ENCODE results near the gene ABCD1. TPM values are rescaled to one million over a fixed set of nuclear protein-coding genes. Genes with fewer than 3 reads are reported as not detected.
A peak's percentile ranks its signal among the peaks of the same experiment; 100 is the strongest.

ABCD1 gene
- total and polyA plus RNA-seq, 9 donors = 7.2 to 11.4 (median 9.2) TPM

DNA sequence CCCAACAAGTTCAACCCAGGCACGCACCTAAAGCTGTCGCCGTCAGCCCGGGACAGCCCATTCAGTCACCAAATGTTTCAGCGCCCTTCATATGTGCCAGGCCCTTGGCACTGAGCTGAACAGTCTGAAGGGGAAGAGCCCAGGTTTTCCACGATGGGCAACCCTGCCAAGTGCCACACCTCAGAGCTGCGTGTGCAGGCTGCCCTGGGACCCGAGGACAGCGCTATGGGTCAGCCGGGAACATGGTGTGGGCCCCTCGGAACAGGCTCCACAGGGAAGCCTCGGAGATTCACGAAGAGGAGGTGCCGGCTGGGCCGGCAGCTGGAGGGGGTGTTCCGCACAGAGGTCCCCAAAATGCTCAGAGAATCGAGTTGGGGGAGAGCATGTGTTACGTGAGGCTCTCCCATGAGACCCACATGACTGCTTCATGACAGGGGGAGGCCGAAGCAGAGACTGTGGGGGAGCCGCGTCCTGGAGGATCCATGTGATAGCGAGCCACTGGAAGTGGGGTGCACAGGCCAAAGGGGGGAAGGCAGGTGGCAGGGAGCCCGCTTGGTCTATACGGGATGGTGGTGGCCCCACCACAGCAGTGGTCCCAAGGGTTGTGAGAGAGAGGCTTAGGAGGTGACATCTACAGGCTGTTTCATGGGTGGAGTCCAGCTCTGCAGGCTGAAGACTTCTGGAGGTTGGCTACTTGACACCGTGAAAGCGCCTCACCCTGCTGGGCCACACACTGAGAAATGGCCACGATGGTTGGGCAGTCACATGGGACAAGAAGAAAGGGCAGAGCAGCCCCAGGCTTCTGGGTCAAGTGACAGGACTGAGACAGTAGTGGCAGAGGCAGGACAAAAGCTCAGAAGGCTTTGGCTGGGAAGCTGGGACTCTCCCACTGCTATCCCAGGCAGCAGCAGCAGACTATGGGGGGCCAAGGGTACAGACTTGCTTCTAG, 14.7 kb upstream of the ABCD1 start:
- Histone ChIP-seq H3K27ac (ENCODE audit: low read length) (no peak overlapping the region), H3K4me1 (ENCODE audit: control insufficient read depth, insufficient read depth, low read length) (peaks cover 5% of the 10 kb centered on the region), H3K4me3 (ENCODE audit: low read length) (no peak overlapping the region), H3K27me3 (ENCODE audit: control insufficient read depth, insufficient read depth, low read length) (peaks cover 1% of the 10 kb centered on the region), H3K36me3 (ENCODE audit: control insufficient read depth, insufficient read depth, low read length) (peaks cover 27% of the 10 kb centered on the region), H3K9me3 (replicated peaks; ENCODE audit: control insufficient read depth, low read depth, low read length) (no peaks in the 10 kb centered on the region)
- DNase-seq = no peak
- 86% methylated on average over 26 of the region's 27 CpGs for WGBS (ENCODE audit: insufficient coverage)

DNA sequence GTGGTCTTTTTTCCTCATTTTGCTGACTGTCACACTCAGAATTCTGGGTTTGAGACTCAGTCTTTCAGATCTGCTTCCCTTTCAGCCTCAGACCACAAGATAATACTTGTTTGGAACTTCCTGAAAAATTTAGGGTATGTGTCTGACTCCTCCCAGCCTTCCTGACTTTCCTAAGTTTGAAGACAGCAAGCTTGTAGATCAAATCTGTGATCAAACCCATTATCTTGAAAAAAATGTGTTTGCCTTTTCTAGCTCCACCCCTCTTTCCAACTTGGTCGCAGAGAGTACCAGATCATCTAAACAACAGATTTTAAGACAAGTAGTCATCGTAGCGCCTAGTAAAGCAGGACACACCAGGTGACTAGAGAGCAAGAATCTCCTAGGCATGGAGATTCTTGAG, 10.4 kb upstream of the ABCD1 start:
- no peak overlapping the region for H3K4me3 ChIP-seq (ENCODE audit: low read length)
- DNase-seq = peak; percentile 30
- no peaks in the 10 kb centered on the region for H3K9me3 ChIP-seq (replicated peaks; ENCODE audit: control insufficient read depth, low read depth, low read length)
- no CpG with 5 or more reads among the region's 3 CpGs for WGBS (ENCODE audit: insufficient coverage)
- H3K36me3 ChIP-seq (ENCODE audit: control insufficient read depth, insufficient read depth, low read length) = peaks cover 39% of the 10 kb centered on the region
- no peak overlapping the region for H3K27ac ChIP-seq (ENCODE audit: low read length)
- H3K4me1 ChIP-seq (ENCODE audit: control insufficient read depth, insufficient read depth, low read length) = no peaks in the 10 kb centered on the region
- H3K27me3 ChIP-seq (ENCODE audit: control insufficient read depth, insufficient read depth, low read length) = peaks cover 2% of the 10 kb centered on the region

DNA sequence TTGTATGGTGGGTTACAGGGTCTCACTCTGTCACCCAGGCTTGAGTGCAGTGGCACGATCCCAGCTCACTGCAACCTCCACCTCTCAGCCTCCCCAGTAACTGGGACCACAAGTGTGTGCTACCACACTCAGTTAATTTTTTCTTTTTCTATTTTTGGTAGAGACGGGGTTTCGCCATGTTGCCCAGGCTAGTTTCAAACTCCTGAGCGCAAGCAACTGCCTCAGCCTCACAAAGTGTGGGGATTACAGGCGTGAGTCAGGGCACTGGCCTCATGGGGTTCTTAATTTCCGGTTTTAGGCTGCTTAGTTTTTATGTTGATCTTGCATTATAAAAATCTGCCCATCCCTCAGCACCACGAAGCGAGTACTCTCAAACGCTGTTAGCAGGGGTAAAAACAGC, 7.2 kb upstream of the ABCD1 start:
- Histone ChIP-seq H3K9me3 (replicated peaks; ENCODE audit: control insufficient read depth, low read depth, low read length) (no peaks in the 10 kb centered on the region), H3K27ac (ENCODE audit: low read length) (no peak overlapping the region), H3K36me3 (ENCODE audit: control insufficient read depth, insufficient read depth, low read length) (peaks cover 43% of the 10 kb centered on the region), H3K4me3 (ENCODE audit: low read length) (no peak overlapping the region), H3K4me1 (ENCODE audit: control insufficient read depth, insufficient read depth, low read length) (no peaks in the 10 kb centered on the region), H3K27me3 (ENCODE audit: control insufficient read depth, insufficient read depth, low read length) (peaks cover 2% of the 10 kb centered on the region)
- WGBS (ENCODE audit: insufficient coverage) = 94% methylated on average over 3 of the region's 9 CpGs
- no peak for DNase-seq

DNA sequence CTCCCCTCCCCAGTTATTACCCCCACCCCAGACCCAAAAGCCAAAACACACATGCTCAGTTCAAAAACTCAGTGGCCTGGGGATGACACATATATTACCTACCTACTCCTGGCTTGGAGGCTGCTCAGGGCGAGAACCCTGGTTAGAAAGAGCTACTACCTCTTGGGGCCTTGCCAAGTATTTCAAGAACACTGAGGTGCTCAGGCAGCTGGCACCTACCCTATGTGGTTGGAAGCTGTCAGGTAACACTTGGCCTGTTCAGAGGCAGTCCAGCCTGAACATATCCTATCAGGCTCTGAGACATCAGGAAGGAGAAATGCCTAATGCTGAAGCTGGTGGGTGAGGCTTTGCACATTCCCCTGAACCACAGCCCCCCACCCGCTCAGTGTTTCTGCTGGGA, 5.4 kb upstream of the ABCD1 start:
- H3K4me1 ChIP-seq (ENCODE audit: control insufficient read depth, insufficient read depth, low read length) = peaks cover 8% of the 10 kb centered on the region
- H3K36me3 ChIP-seq (ENCODE audit: control insufficient read depth, insufficient read depth, low read length) = peaks cover 37% of the 10 kb centered on the region
- 86% methylated on average over 1 of the region's 2 CpGs for WGBS (ENCODE audit: insufficient coverage)

DNA sequence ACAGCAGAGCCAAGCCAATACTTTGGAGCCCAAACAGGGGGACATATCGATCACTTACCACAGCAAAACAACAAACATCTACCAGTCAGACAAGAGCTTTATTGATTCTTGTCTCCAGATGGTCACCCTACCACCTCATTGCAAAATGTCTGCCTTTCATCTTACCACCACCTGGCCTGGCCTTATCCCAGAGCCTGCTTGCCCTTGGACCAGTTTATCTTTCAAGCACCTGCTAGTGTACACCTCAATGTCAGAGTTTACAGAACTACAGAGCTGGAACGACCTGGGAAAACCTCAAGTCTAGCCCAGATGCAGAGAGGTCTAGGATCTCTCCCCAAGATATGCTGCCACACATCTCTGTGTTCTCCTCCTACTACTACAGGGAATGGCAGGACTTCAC, 5.0 kb upstream of the ABCD1 start:
- H3K4me1 ChIP-seq (ENCODE audit: control insufficient read depth, insufficient read depth, low read length) = peaks cover 8% of the 10 kb centered on the region
- H3K36me3 ChIP-seq (ENCODE audit: control insufficient read depth, insufficient read depth, low read length) = peaks cover 35% of the 10 kb centered on the region
- no peaks in the 10 kb centered on the region for H3K9me3 ChIP-seq (replicated peaks; ENCODE audit: control insufficient read depth, low read depth, low read length)
- WGBS (ENCODE audit: insufficient coverage) = 82% methylated on average over 2 of the region's 2 CpGs
- no peak overlapping the region for H3K4me3 ChIP-seq (ENCODE audit: low read length)
- H3K27ac ChIP-seq (ENCODE audit: low read length) = no peak overlapping the region
- no peak for DNase-seq
- H3K27me3 ChIP-seq (ENCODE audit: control insufficient read depth, insufficient read depth, low read length) = peaks cover 2% of the 10 kb centered on the region

More for the DNA sequence above, 5.4 kb upstream of the ABCD1 start:
- no peaks in the 10 kb centered on the region for H3K9me3 ChIP-seq (replicated peaks; ENCODE audit: control insufficient read depth, low read depth, low read length)
- DNase-seq = no peak
- H3K4me3 ChIP-seq (ENCODE audit: low read length) = no peak overlapping the region
- peaks cover 2% of the 10 kb centered on the region for H3K27me3 ChIP-seq (ENCODE audit: control insufficient read depth, insufficient read depth, low read length)
- H3K27ac ChIP-seq (ENCODE audit: low read length) = no peak overlapping the region

DNA sequence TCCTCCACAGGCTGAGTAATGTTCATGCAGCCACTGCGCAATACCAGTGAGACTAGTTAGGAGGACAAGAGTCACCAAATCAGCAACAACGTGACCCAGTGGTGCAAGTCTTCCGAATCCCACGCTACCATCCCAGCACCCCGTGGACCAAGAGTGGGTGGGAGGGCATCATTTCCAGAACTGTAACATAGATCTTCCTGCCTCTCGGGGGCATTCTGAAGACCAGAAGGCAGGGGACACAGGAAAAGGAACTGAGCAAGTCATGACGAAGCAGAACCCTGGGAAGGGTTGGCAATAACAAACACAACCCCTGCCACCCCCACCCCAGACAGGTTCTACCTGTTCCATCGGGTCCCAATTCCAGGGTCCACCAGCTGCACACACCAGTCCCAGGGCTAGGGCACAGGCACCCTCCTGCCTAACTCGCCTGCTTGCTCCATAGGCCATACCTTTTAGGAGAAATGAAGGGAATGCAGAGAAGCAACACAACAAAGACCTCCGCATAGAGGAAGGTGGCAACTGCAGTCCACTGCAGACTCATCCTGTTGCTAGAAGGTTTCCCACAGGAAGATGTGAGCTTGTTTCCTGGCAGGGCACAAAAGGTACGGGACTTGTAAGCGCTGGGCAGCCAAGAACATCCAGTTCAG, 1.8 kb upstream of the ABCD1 start:
- Histone ChIP-seq H3K9me3 (replicated peaks; ENCODE audit: control insufficient read depth, low read depth, low read length) (no peaks in the 10 kb centered on the region), H3K4me3 (ENCODE audit: low read length) (peak overlapping the region; percentile 59), H3K36me3 (ENCODE audit: control insufficient read depth, insufficient read depth, low read length) (peaks cover 25% of the 10 kb centered on the region), H3K27ac (ENCODE audit: low read length) (peak overlapping the region; percentile 82), H3K27me3 (ENCODE audit: control insufficient read depth, insufficient read depth, low read length) (no peaks in the 10 kb centered on the region), H3K4me1 (ENCODE audit: control insufficient read depth, insufficient read depth, low read length) (peaks cover 40% of the 10 kb centered on the region)
- WGBS (ENCODE audit: insufficient coverage) = 60% methylated on average over 10 of the region's 12 CpGs
- no peak for DNase-seq

DNA sequence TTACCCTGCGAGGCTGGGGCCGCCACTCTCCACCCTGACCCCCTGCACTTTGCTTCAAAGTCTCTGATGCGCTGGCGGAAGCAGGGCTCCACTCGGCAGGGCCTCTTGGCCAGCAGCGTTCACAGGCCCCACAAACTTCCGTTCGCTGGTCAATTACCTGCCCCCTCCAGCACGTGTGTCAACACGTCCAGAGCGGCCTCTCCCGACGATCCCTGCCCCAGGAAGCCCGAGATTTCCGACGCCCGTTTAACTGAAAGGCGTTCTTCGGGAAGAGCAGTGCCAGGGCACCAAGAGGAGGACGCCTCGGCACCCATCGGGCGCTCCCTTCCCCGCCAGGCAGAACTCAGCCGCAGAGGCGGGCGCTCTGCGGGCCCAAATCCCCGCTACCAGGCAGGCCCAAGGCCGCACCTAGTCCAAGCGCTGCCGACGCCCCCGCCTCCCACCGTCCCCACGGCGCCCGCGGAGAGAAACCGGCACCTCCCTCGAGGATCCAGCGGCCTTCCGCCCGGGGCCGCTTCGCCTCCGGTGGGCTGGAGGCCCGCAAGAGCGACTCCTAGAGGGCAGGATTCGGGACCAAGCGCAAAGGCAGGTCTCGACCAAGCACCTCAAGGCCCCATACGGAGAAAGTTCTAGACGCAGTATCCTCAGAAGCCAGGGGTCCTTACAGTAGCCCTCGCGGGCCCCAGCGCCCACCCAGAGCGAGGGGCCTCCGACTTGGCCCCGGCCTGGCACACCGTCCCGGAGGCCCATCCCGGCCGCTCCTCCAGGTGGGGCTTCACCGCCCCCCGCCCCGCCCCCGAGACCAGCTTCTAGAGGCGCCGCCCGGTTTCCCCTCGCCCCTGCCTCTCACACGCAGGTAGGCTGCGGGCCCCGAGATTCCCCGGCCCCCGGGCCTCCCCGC, 1.1 kb upstream of the ABCD1 start:
- Histone ChIP-seq H3K4me3 (ENCODE audit: low read length) (peak overlapping the region; percentile 59), H3K27ac (ENCODE audit: low read length) (peak overlapping the region; percentile 82), H3K27me3 (ENCODE audit: control insufficient read depth, insufficient read depth, low read length) (no peaks in the 10 kb centered on the region), H3K4me1 (ENCODE audit: control insufficient read depth, insufficient read depth, low read length) (peaks cover 47% of the 10 kb centered on the region), H3K9me3 (replicated peaks; ENCODE audit: control insufficient read depth, low read depth, low read length) (no peaks in the 10 kb centered on the region), H3K36me3 (ENCODE audit: control insufficient read depth, insufficient read depth, low read length) (peaks cover 24% of the 10 kb centered on the region)
- WGBS (ENCODE audit: insufficient coverage) = 26% methylated on average over 78 of the region's 78 CpGs
- DNase-seq = peak; percentile 23

DNA sequence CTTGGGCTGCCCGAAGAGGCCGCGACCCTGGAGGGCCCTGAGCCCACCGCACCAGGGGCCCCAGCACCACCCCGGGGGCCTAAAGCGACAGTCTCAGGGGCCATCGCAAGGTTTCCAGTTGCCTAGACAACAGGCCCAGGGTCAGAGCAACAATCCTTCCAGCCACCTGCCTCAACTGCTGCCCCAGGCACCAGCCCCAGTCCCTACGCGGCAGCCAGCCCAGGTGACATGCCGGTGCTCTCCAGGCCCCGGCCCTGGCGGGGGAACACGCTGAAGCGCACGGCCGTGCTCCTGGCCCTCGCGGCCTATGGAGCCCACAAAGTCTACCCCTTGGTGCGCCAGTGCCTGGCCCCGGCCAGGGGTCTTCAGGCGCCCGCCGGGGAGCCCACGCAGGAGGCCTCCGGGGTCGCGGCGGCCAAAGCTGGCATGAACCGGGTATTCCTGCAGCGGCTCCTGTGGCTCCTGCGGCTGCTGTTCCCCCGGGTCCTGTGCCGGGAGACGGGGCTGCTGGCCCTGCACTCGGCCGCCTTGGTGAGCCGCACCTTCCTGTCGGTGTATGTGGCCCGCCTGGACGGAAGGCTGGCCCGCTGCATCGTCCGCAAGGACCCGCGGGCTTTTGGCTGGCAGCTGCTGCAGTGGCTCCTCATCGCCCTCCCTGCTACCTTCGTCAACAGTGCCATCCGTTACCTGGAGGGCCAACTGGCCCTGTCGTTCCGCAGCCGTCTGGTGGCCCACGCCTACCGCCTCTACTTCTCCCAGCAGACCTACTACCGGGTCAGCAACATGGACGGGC, 579 bp downstream of the ABCD1 start:
- H3K4me3 ChIP-seq (ENCODE audit: low read length) = peak overlapping the region; percentile 50
- peaks cover 53% of the 10 kb centered on the region for H3K4me1 ChIP-seq (ENCODE audit: control insufficient read depth, insufficient read depth, low read length)
- H3K27me3 ChIP-seq (ENCODE audit: control insufficient read depth, insufficient read depth, low read length) = no peaks in the 10 kb centered on the region
- peak; percentile 33 for DNase-seq
- H3K9me3 ChIP-seq (replicated peaks; ENCODE audit: control insufficient read depth, low read depth, low read length) = no peaks in the 10 kb centered on the region
- H3K36me3 ChIP-seq (ENCODE audit: control insufficient read depth, insufficient read depth, low read length) = peaks cover 9% of the 10 kb centered on the region
- H3K27ac ChIP-seq (ENCODE audit: low read length) = peak overlapping the region; percentile 85
- 75% methylated on average over 55 of the region's 55 CpGs for WGBS (ENCODE audit: insufficient coverage)

DNA sequence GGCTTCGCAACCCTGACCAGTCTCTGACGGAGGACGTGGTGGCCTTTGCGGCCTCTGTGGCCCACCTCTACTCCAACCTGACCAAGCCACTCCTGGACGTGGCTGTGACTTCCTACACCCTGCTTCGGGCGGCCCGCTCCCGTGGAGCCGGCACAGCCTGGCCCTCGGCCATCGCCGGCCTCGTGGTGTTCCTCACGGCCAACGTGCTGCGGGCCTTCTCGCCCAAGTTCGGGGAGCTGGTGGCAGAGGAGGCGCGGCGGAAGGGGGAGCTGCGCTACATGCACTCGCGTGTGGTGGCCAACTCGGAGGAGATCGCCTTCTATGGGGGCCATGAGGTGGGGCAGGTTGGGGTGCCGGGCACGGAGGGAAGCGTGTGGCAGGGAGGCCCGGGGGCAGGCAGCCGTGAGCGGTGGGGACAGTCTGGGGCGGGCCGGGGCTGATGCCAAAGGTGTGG, 1.2 kb downstream of the ABCD1 start:
- Histone ChIP-seq H3K4me3 (ENCODE audit: low read length) (peak overlapping the region; percentile 9), H3K27me3 (ENCODE audit: control insufficient read depth, insufficient read depth, low read length) (no peaks in the 10 kb centered on the region), H3K36me3 (ENCODE audit: control insufficient read depth, insufficient read depth, low read length) (peaks cover 4% of the 10 kb centered on the region), H3K9me3 (replicated peaks; ENCODE audit: control insufficient read depth, low read depth, low read length) (no peaks in the 10 kb centered on the region), H3K27ac (ENCODE audit: low read length) (peak overlapping the region; percentile 85), H3K4me1 (ENCODE audit: control insufficient read depth, insufficient read depth, low read length) (peaks cover 53% of the 10 kb centered on the region)
- no peak for DNase-seq
- 84% methylated on average over 32 of the region's 35 CpGs for WGBS (ENCODE audit: insufficient coverage)
